Suprapubic skin (tissue), 4 donors: ENCODE results near the gene TMTC2. TPM values are rescaled to one million over a fixed set of nuclear protein-coding genes. Genes with fewer than 3 reads are reported as not detected.

ENCODE experiments used
- DNase-seq, 2 donors: peaks; one replicate each; pipeline ENCODE4 v3.0.0-alpha.2; 2019; ENCODE audit warnings: low spot score in 2 of 2
- H3K27ac ChIP-seq: fragments of 200-600 bp; sonication (generic); one replicate; pipeline ENCODE4 v1.5.1; 2019
- H3K27me3 ChIP-seq: fragments of 200-600 bp; sonication (generic); one replicate; pipeline ENCODE4 v1.5.1; 2019
- H3K36me3 ChIP-seq: fragments of 200-600 bp; sonication (generic); one replicate; pipeline ENCODE4 v1.5.1; 2019
- H3K4me1 ChIP-seq: fragments of 200-600 bp; sonication (generic); one replicate; pipeline ENCODE4 v1.5.1; 2019
- H3K4me3 ChIP-seq: fragments of 200-600 bp; sonication (generic); one replicate; pipeline ENCODE4 v1.5.1; 2019; ENCODE audit warnings: mild to moderate bottlenecking
- H3K9me3 ChIP-seq: fragments of 200-600 bp; sonication (generic); one replicate; pipeline ENCODE4 v1.5.1; 2019
- EP300 ChIP-seq: sonication (generic); formaldehyde crosslinking; IDR thresholded peaks from one replicate; pipeline ENCODE4 v1.6.1; 2017; ENCODE audit warnings: antibody characterized with exemption
- POLR2A ChIP-seq, 2 donors: fragments of 450-650 bp; IDR thresholded peaks; one replicate each; pipeline ENCODE4 v1.6.1; 2017; ENCODE audit warnings: antibody characterized with exemption in 2 of 2, mild to moderate bottlenecking in 2 of 2, moderate library complexity in 2 of 2
- POLR2AphosphoS5 ChIP-seq, 3 donors: sonication (generic); formaldehyde crosslinking; IDR thresholded peaks; one replicate each; pipeline ENCODE4 v1.6.1; 2017; ENCODE audit warnings: antibody characterized with exemption in 3 of 3
- WGBS: methylation state at CpG from one replicate; pipeline ENCODE4 v1.1.5; 2018; 5-methylcytosine and 5-hydroxymethylcytosine counted together
- total RNA-seq, 4 donors: library from RNA; depleted of rRNA; stranded (reverse); fragments of >200 nt; gene quantifications; one replicate each; pipeline ENCODE4 v1.1.0, GENCODE V29; 2016
- TF ChIP-seq, protein P1 (sequence below), 2 donors: fragments of 200-600 bp in 1 of 2; fragments of 450-650 bp in 1 of 2; sonication (generic) in 1 of 2; IDR thresholded peaks; one replicate each; pipeline ENCODE4 v1.5.1; 2016 to 2019; ENCODE audit warnings: antibody characterized with exemption in 2 of 2, mild to moderate bottlenecking in 1 of 2, moderate library complexity in 1 of 2

Gene TMTC2
- total RNA-seq, 4 donors from 2014 or later, result 16.7 to 21.1 (median 18.9) TPM

DNA sequence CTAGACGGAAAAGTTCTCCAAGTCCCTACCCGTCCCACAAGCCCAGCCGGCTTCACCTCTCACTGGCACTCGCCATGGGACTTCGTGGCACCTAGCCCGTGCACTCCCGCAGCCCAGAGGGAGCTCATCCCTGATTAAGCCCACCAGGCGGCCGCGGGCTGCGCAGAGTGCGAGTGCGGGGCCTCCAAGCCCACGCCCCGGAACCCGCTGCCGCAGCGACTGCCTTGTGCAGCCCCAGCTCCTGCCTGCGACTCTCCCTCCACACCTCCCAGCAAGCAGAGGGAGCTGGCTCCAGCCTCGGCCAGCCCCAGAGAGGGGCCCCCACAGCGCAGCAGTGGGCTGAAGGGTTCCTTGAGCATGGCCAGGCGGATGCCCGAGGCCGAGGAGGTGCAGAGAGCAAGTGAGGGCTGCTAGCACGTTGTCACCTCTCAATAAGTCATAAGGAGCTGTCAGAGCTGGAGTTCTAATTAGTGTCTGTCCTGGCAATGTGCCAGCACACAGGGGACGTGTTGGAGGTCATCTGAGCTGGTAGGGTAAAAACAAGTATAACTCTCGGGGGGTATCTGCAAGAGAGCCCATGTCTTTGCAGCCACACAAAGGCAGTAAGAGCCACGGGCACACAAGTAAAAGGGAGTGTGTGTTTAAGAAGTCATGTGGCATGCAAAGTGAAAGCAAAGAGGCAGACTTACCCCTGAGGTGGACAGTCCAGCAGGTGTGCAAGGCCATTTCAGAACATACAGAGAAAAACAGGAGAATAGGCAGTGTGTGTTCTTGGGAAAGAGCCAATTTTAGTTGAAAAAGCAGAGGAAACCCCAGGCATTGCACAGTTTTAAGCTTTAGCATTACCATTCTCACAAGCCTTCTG is 27.1 kb upstream of the TMTC2 start:
- WGBS, result 87% methylated on average over 19 of the region's 28 CpGs
- H3K4me1 ChIP-seq, result no peaks in the 10 kb centered on the region
- DNase-seq, result no peak
- H3K4me3 ChIP-seq, result no peak overlapping the region
- no peak overlapping the region for H3K27ac ChIP-seq
- TF ChIP-seq, protein P1, sequence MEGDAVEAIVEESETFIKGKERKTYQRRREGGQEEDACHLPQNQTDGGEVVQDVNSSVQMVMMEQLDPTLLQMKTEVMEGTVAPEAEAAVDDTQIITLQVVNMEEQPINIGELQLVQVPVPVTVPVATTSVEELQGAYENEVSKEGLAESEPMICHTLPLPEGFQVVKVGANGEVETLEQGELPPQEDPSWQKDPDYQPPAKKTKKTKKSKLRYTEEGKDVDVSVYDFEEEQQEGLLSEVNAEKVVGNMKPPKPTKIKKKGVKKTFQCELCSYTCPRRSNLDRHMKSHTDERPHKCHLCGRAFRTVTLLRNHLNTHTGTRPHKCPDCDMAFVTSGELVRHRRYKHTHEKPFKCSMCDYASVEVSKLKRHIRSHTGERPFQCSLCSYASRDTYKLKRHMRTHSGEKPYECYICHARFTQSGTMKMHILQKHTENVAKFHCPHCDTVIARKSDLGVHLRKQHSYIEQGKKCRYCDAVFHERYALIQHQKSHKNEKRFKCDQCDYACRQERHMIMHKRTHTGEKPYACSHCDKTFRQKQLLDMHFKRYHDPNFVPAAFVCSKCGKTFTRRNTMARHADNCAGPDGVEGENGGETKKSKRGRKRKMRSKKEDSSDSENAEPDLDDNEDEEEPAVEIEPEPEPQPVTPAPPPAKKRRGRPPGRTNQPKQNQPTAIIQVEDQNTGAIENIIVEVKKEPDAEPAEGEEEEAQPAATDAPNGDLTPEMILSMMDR (IDR thresholded peaks at IDR 0.05), result no peak
- TF ChIP-seq EP300 (no peak), POLR2A (IDR thresholded peaks at IDR 0.05) (no peak), POLR2AphosphoS5 (IDR thresholded peaks at IDR 0.05) (no peak)
- H3K36me3 ChIP-seq, result no peaks in the 10 kb centered on the region
- no peaks in the 10 kb centered on the region for H3K27me3 ChIP-seq
- no peaks in the 10 kb centered on the region for H3K9me3 ChIP-seq

DNA sequence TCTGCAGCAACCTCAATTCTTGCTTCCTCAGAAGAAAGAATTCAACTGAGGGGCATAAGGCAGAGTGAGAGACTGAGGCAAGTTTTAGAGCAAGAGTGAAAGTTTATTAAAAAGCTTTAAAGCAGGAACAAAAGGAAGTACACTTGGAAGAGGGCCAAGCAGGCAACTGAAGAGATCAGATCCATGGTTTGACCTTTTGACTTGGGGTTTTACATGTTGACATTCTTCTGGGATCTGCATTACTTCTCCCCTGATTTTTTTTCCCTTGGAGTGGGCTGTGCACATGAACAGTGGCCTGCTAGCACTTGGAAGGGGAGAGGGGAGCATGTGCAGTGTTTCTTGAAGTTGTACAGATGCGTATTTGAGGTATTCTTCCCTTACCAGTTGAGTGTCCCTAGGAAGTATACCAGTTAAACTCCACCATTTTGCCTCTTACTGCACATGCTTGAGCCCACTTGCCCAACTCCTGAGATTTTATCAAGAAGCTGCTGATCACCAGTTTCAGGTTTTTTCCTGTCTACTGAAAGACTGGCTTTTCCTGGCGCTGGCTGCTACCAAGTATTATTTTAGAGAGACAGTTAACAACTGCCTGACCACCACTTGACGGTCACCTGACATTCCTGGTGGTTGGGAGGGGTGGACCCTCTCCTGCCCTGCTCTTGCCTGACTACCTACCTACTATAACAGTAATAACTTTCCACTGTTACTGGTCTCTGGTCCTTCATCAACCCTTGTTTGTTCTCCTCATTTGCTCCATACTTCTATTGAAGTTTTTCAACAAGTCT is 26.0 kb upstream of the TMTC2 start:
- no peak overlapping the region for H3K27ac ChIP-seq
- 90% methylated on average over 3 of the region's 3 CpGs for WGBS
- no peaks in the 10 kb centered on the region for H3K27me3 ChIP-seq
- H3K9me3 ChIP-seq, result no peaks in the 10 kb centered on the region
- no peaks in the 10 kb centered on the region for H3K4me1 ChIP-seq
- no peaks in the 10 kb centered on the region for H3K36me3 ChIP-seq
- no peak for DNase-seq
- TF ChIP-seq POLR2AphosphoS5 (IDR thresholded peaks at IDR 0.05) (no peak), EP300 (no peak), POLR2A (IDR thresholded peaks at IDR 0.05) (no peak)
- TF ChIP-seq, protein P1 (IDR thresholded peaks at IDR 0.05), result no peak
- H3K4me3 ChIP-seq, result no peak overlapping the region

DNA sequence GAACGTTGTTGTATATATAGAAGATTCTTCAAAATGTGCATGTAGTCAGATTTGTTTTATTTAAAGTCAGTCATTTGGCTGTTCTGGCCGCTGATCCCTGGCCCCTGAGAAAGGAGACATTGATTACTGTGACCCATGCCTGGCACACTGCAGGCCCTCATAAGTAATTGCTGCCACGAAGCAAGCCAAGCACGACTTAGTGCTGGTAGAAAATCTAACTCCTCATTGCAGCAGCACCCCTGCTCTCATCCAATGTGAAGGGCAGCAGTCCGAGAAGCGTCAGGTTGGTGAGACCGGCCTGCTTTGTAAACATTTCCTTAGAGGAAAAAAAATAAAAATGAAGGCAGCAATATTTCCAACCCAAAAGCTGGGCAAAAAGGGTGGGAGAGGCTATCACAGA is 22.8 kb upstream of the TMTC2 start:
- H3K27ac ChIP-seq, result no peak overlapping the region
- DNase-seq, result no peak
- no peaks in the 10 kb centered on the region for H3K9me3 ChIP-seq
- no peaks in the 10 kb centered on the region for H3K4me1 ChIP-seq
- WGBS, result 64% methylated on average over 7 of the region's 7 CpGs
- H3K36me3 ChIP-seq, result no peaks in the 10 kb centered on the region
- TF ChIP-seq EP300 (no peak), POLR2A (IDR thresholded peaks at IDR 0.05) (no peak), POLR2AphosphoS5 (IDR thresholded peaks at IDR 0.05) (no peak)
- TF ChIP-seq, protein P1 (IDR thresholded peaks at IDR 0.05), result no peak
- no peak overlapping the region for H3K4me3 ChIP-seq
- H3K27me3 ChIP-seq, result no peaks in the 10 kb centered on the region

DNA sequence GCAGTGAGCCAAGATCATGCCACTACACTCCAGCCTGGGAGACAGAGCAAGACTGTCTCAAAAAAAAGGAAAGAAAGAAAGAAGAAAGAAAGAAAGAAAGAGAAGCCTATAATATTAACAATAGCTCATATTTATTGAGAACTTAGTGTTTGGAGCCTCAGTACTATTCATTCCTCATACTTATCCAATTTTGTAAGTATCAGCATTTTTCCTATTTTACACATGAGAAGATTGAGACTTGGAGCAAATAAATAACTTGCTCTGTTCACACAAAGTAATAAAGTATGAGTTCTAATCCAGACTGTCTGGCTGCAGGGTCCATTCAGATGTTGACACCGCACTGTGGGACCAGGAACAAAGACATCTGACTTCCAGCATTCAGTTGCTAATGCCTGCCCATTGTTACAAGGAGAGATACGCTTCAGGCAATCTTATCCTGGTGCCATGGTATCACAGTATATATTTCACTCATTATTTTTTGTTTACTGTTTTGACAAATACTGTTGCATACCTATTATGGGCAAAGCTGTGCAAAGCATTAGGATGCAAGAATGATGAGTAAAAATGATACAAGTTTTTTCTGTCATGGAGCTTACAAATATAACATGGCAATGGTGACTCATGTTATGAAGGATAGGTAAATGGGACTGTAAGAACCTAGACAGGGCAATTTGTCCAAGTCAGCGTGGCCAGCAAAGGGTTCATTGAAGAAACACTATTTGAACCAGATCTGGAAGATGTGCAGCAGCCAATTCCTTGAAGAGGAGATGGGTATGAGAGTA is 21.4 kb upstream of the TMTC2 start:
- no peaks in the 10 kb centered on the region for H3K27me3 ChIP-seq
- no peaks in the 10 kb centered on the region for H3K9me3 ChIP-seq
- no peak overlapping the region for H3K27ac ChIP-seq
- no peaks in the 10 kb centered on the region for H3K36me3 ChIP-seq
- no peak overlapping the region for H3K4me3 ChIP-seq
- TF ChIP-seq POLR2AphosphoS5 (IDR thresholded peaks at IDR 0.05), result no peak
- TF ChIP-seq EP300, result no peak
- no peaks in the 10 kb centered on the region for H3K4me1 ChIP-seq
- WGBS, result 93% methylated on average over 3 of the region's 3 CpGs
- no peak for DNase-seq

DNA sequence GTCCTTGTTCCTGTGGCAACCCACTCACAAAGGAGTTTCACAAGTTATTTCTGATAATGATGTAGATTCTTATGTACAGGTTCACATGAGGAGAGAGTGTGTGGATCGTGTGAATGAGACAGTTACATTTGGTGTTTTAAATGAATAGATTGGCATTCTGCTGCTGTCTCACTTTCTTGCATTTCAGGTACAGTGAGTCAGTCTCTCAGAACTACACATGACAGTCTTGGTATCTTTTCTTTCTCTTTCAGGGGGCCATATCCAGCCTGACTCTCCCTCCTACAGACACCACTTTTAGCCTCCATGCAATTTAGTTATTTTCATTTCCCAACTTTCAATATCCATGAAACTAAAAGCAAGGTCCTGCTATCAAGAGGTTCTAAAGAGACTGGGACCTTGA is 19.9 kb upstream of the TMTC2 start:
- Histone ChIP-seq H3K4me3 (no peak overlapping the region), H3K36me3 (no peaks in the 10 kb centered on the region), H3K27me3 (no peaks in the 10 kb centered on the region), H3K9me3 (no peaks in the 10 kb centered on the region), H3K4me1 (no peaks in the 10 kb centered on the region), H3K27ac (no peak overlapping the region)
- DNase-seq, result no peak
- TF ChIP-seq EP300 (no peak), POLR2AphosphoS5 (IDR thresholded peaks at IDR 0.05) (no peak)
- TF ChIP-seq, protein P1 (IDR thresholded peaks at IDR 0.05), result no peak
- 64% methylated on average over 1 of the region's 1 CpG for WGBS
